CD8-positive, alpha-beta memory T cell (primary cell): Measurements from ENCODE around the gene MYRF. TPM values are rescaled to one million over a fixed set of nuclear protein-coding genes. Genes with fewer than 3 reads are reported as not detected.

Experiments used
- CTCF ChIA-PET: fragments of 350-600 bp; sonication (Branson Sonifier 250); formaldehyde crosslinking; loops from one replicate; lab custom pipeline; 2021; ENCODE audit warnings: antibody characterized with exemption; lab: Charles Lee
- POLR2A ChIA-PET: fragments of 350-600 bp; sonication (Branson Sonifier 250); formaldehyde crosslinking; loops from one replicate; lab custom pipeline; 2021; ENCODE audit warnings: antibody characterized with exemption; lab: Charles Lee
- DNase-seq, 5 donors: peaks; one replicate each; pipeline versions ENCODE4 v3.0.0 to v3.0.0-alpha.2; 2020 to 2022; ENCODE audit warnings: mixed read lengths in 1 of 5
- H3K27ac ChIP-seq: one replicate; pipeline ENCODE4 v1.7.0; 2013; ENCODE audit warnings: low read depth, mild to moderate bottlenecking, low read length, moderate library complexity
- H3K27me3 ChIP-seq: 2 replicates; pipeline ENCODE4 v1.7.0; 2013; ENCODE audit warnings: low read length, mild to moderate bottlenecking; ENCODE audit not compliant: insufficient read depth, poor library complexity, severe bottlenecking
- H3K36me3 ChIP-seq: 2 replicates; pipeline ENCODE4 v1.7.0; 2013; ENCODE audit warnings: mild to moderate bottlenecking, low read length, moderate library complexity; ENCODE audit not compliant: insufficient read depth
- H3K4me1 ChIP-seq: 2 replicates; pipeline ENCODE4 v1.7.0; 2013; ENCODE audit warnings: mild to moderate bottlenecking, low read length, moderate library complexity; ENCODE audit not compliant: insufficient read depth
- H3K4me3 ChIP-seq: 2 replicates; pipeline ENCODE4 v1.7.0; 2013; ENCODE audit warnings: mild to moderate bottlenecking, low read length
- H3K9me3 ChIP-seq: 2 replicates; pipeline ENCODE4 v1.7.0; 2013; ENCODE audit warnings: mild to moderate bottlenecking, low read length
- H3K27ac Mint-ChIP-seq, 8 donors: one replicate each; pipeline ENCODE4 v1.8.0; 2020 to 2021; ENCODE audit warnings: mixed read lengths in 8 of 8, mild to moderate bottlenecking in 6 of 8, inconsistent platforms in 3 of 8, moderate library complexity in 3 of 8
- H3K27me3 Mint-ChIP-seq, 2 donors: one replicate each; pipeline ENCODE4 v1.8.0; 2020 to 2021; ENCODE audit warnings: mixed read lengths in 2 of 2, mild to moderate bottlenecking in 1 of 2, moderate library complexity in 1 of 2
- H3K36me3 Mint-ChIP-seq, 3 donors: one replicate each; pipeline ENCODE4 v1.8.0; 2020 to 2021; ENCODE audit warnings: mixed read lengths in 3 of 3, inconsistent platforms in 1 of 3, mild to moderate bottlenecking in 1 of 3
- H3K4me1 Mint-ChIP-seq, 3 donors: one replicate each; pipeline ENCODE4 v1.8.0; 2020 to 2021; ENCODE audit warnings: mixed read lengths in 3 of 3, inconsistent platforms in 1 of 3, mild to moderate bottlenecking in 1 of 3
- H3K4me3 Mint-ChIP-seq, 7 donors: one replicate each; pipeline ENCODE4 v1.8.0; 2020 to 2021; ENCODE audit warnings: mixed read lengths in 7 of 7, mild to moderate bottlenecking in 6 of 7, moderate library complexity in 4 of 7, inconsistent platforms in 2 of 7
- H3K9me3 Mint-ChIP-seq, 5 donors: one replicate each; pipeline ENCODE4 v1.8.0; 2020 to 2022; ENCODE audit warnings: mixed read lengths in 5 of 5, mild to moderate bottlenecking in 3 of 5, moderate library complexity in 2 of 5, inconsistent platforms in 1 of 5
- polyA plus RNA-seq: library from polyadenylated mRNA; unstranded; fragments of 300-500 nt; fragmentation: Illumina TruSeq; gene quantifications from one replicate; pipeline ENCODE4 v1.2.3, GENCODE V29; 2021
- total RNA-seq, 2 experiments: library from RNA; stranded (reverse); gene quantifications; one replicate each; pipeline ENCODE4 v1.2.3, GENCODE V29; 2021

Gene MYRF
- total and polyA plus RNA-seq, 3 experiments from 2014 or later = 0.63 to 0.93 (median 0.70) TPM

DNA sequence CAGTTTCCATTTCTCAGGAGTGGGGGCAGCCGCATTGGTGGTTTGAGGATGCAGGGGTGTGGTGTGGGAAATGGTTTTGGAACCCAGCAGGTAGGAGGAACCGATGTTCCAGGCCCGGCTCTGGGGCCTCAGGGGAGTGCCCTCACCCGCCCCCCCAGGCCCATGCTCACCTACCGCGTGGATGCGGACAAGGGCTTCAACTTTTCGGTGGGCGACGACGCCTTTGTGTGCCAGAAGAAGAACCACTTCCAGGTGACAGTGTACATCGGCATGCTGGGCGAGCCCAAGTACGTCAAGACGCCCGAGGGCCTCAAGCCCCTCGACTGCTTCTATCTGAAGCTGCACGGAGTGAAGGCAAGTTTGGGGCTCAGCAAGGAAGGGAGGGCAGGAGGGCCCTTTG is 21.4 kb downstream of the MYRF start:
- no peaks in the 10 kb centered on the region for H3K36me3 ChIP-seq
- no peak for DNase-seq
- ChIA-PET POLR2A (no interaction called here), CTCF (no interaction called here)
- no peaks in the 10 kb centered on the region for H3K27me3 ChIP-seq
- no peaks in the 10 kb centered on the region for H3K36me3 Mint-ChIP-seq
- H3K4me1 ChIP-seq = peaks cover 12% of the 10 kb centered on the region
- no peak overlapping the region for H3K27ac Mint-ChIP-seq
- no peaks in the 10 kb centered on the region for H3K9me3 Mint-ChIP-seq
- H3K4me3 Mint-ChIP-seq = peak overlapping the region in 1 of 7 donors; percentile 37
- H3K9me3 ChIP-seq = no peaks in the 10 kb centered on the region
- no peak overlapping the region for H3K27ac ChIP-seq
- H3K27me3 Mint-ChIP-seq = peaks cover 0 to 4% of the 10 kb centered on the region in 2 donors
- peaks cover 10 to 23% (median 20%) of the 10 kb centered on the region in 3 donors for H3K4me1 Mint-ChIP-seq
- H3K4me3 ChIP-seq = no peak overlapping the region

DNA sequence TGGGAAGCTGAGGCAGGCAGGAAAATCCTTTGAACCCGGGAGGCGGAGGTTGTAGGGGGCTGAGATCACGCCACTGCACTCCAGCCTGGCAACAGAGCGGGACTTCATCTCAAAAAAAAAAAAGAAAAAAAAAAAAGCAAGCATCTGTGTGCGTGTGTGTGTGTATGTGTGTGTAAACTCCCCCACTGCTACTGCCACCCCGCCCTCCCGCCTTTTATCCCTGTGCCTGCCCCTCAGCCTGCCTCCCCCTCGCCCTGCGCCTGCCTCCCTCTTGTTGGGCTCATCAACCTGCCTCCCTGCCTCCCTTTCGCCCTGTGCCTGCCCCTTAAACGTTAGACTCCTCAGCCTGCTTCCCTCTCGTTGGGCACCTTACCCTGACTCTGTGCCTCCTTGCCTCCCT is 22.0 kb downstream of the MYRF start:
- H3K36me3 ChIP-seq = no peaks in the 10 kb centered on the region
- no peak for DNase-seq
- ChIA-PET CTCF (no interaction called here), POLR2A (no interaction called here)
- H3K27me3 ChIP-seq = no peaks in the 10 kb centered on the region
- Mint-ChIP-seq H3K4me3 (no peak overlapping the region), H3K27me3 (peaks cover 0 to 4% of the 10 kb centered on the region in 2 donors), H3K4me1 (peaks cover 10 to 23% (median 20%) of the 10 kb centered on the region in 3 donors), H3K27ac (peak overlapping the region in 1 of 8 donors; percentile 43), H3K9me3 (no peaks in the 10 kb centered on the region), H3K36me3 (no peaks in the 10 kb centered on the region)
- H3K4me3 ChIP-seq = no peak overlapping the region
- H3K27ac ChIP-seq = no peak overlapping the region
- H3K4me1 ChIP-seq = peaks cover 12% of the 10 kb centered on the region
- H3K9me3 ChIP-seq = no peaks in the 10 kb centered on the region

DNA sequence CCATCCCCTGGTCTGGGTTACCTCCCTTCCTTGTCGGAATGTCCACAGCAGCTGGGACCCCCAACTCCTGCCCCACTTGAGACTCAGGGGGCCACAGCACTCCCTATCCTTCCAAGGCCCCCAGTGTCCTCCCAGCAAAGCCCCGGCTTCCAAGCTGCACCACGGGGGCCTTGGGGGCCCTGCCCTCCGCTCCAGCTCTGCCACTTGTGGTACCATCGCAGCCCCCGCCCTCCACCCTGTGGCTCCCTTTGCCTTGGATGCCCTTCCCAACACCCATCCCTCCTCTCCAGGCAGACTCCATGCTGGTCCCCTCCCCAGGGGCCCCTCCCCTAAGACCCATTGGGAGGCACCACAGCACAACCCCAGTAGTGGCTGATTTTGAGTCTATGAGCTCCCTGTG is 22.7 kb downstream of the MYRF start:
- no peaks in the 10 kb centered on the region for H3K9me3 ChIP-seq
- H3K4me1 ChIP-seq = peaks cover 12% of the 10 kb centered on the region
- no peak for DNase-seq
- H3K4me3 ChIP-seq = no peak overlapping the region
- Mint-ChIP-seq H3K27ac (peak overlapping the region in 4 of 8 donors; percentile 43 to 86 (median 74)), H3K4me1 (peaks cover 10 to 23% (median 20%) of the 10 kb centered on the region in 3 donors), H3K4me3 (peak overlapping the region in 3 of 7 donors; percentile 3 to 39 (median 24)), H3K36me3 (no peaks in the 10 kb centered on the region), H3K27me3 (peaks cover 0 to 4% of the 10 kb centered on the region in 2 donors), H3K9me3 (no peaks in the 10 kb centered on the region)
- H3K27me3 ChIP-seq = no peaks in the 10 kb centered on the region
- ChIA-PET CTCF (no interaction called here), POLR2A (no interaction called here)
- H3K27ac ChIP-seq = no peak overlapping the region
- H3K36me3 ChIP-seq = no peaks in the 10 kb centered on the region

DNA sequence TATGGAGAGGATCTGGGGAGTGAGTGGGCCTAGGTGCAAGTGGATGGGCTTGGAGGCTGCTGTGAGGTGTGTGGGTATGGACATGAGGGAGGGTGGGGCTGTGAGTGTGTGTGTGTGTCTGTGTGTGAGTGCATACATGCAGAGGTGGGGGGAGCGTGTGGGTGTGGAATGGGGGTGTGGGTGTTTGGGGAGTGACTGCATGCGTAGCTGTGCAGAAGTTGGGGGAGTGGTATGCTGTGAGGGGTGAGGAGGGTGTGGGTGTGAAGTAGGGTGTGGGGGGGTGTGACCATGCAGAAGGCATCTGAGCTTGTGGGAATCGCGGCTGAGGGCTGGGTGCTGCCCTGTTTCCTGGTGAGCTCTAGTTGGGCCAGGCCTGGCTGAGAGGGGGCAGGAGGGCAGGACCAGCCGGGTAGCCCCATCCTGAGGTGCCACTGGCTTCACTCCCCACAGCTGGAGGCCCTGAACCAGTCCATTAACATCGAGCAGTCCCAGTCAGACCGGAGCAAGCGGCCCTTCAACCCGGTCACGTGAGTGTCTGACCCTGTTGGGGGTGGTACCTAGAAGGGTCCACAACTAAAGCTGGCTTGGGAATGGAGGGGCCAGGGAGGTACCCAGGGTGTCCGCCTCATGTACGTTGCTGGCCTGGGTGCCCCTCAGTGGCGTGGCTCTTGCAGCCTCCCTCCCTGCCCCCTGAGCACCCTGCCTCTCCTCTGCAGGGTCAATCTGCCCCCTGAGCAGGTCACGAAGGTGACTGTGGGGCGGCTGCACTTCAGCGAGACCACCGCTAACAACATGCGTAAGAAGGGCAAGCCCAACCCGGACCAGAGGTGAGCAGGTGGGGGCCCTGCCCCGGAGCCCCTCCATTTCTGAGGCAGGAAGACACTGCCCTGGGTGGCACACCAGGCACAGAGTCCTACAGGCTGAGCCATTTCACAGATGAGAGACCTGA is 23.4 kb downstream of the MYRF start:
- Histone ChIP-seq H3K27ac (no peak overlapping the region), H3K36me3 (no peaks in the 10 kb centered on the region), H3K27me3 (no peaks in the 10 kb centered on the region), H3K9me3 (no peaks in the 10 kb centered on the region), H3K4me1 (peaks cover 12% of the 10 kb centered on the region), H3K4me3 (no peak overlapping the region)
- ChIA-PET CTCF (no interaction called here), POLR2A (no interaction called here)
- Mint-ChIP-seq H3K27ac (peak overlapping the region in 5 of 8 donors; percentile 61 to 86 (median 75)), H3K36me3 (no peaks in the 10 kb centered on the region), H3K4me1 (peaks cover 10 to 23% (median 20%) of the 10 kb centered on the region in 3 donors), H3K9me3 (no peaks in the 10 kb centered on the region), H3K4me3 (peak overlapping the region in 5 of 7 donors; percentile 24 to 68 (median 60)), H3K27me3 (peaks cover 0 to 4% of the 10 kb centered on the region in 2 donors)
- peak in 1 of 5 donors; percentile 10 for DNase-seq

DNA sequence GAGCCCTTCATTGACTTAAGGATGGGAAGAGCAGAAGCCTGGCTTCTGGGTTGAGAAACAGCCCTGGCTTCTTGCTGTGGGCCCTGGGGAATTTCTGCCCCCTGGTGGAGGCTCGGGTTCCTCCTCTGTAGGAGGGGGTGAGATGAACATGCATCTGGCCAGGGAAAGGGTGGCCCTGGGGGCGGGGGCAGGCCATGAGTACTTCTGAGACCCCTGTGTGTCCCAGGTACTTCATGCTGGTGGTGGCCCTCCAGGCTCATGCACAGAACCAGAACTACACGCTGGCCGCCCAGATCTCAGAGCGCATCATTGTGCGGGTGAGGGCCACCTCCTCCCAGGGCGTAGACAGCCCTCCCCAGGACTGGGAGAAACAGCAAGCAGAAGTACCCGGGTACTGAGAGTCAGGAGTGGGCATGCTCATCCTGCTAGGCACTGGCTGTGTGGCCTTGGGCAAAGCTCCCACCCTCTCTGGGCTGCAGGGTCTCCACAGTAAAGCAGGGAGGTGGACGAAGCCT is 24.2 kb downstream of the MYRF start:
- POLR2A ChIA-PET = no interaction called here
- H3K4me1 ChIP-seq = peaks cover 12% of the 10 kb centered on the region

DNA sequence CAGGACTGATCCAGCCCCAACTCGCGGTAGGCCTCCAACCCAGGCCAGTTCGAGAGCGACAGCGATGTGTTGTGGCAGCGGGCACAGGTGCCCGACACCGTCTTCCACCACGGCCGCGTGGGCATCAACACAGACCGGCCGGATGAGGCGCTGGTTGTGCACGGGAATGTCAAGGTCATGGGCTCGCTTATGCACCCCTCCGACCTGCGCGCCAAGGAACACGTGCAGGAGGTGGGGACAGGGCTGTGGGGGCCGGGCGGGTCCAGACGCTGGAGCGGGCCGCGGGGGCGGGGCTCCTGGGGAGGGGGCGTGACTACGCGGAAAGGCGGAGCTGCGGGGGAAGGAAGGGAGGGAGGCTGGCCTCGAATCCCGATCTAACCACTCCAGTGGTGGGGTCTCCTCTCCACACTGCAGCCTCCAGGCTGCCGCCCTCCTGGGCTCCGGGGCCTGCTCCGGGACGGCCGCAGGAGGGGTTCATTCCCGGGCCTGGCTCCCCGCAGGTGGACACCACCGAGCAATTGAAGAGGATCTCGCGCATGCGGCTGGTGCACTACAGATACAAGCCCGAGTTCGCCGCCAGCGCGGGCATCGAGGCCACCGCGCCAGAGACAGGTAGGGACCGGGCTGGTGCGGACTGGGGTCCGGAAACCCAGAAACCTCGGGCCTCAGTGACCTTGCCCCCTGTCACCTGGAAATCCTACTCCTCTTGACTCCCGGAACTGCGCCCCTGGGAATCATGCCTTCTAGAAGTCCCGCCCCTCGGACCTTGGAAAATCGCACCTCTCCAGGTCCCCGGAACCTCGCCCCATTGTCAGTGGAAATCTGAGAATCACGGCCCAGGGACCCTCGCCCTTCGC is 25.0 kb downstream of the MYRF start:
- POLR2A ChIA-PET = no interaction called here
- DNase-seq = peak; percentile 43 to 73 (median 58)
- no peaks in the 10 kb centered on the region for H3K36me3 ChIP-seq
- no peaks in the 10 kb centered on the region for H3K9me3 ChIP-seq
- no peaks in the 10 kb centered on the region for H3K36me3 Mint-ChIP-seq
- no peaks in the 10 kb centered on the region for H3K9me3 Mint-ChIP-seq
- H3K27me3 Mint-ChIP-seq = peaks cover 0 to 4% of the 10 kb centered on the region in 2 donors
- H3K4me3 Mint-ChIP-seq = peak overlapping the region; percentile 45 to 77 (median 60)
- H3K4me1 ChIP-seq = peaks cover 7% of the 10 kb centered on the region
- H3K27me3 ChIP-seq = no peaks in the 10 kb centered on the region
- H3K4me1 Mint-ChIP-seq = peaks cover 10 to 23% (median 19%) of the 10 kb centered on the region in 3 donors
- CTCF ChIA-PET = no interaction called here
- H3K27ac ChIP-seq = no peak overlapping the region
- peak overlapping the region in 2 of 8 donors; percentile 33 to 66 for H3K27ac Mint-ChIP-seq
- peak overlapping the region; percentile 26 for H3K4me3 ChIP-seq

More for the DNA sequence above, 24.2 kb downstream of the MYRF start:
- Mint-ChIP-seq H3K9me3 (no peaks in the 10 kb centered on the region), H3K4me1 (peaks cover 10 to 23% (median 20%) of the 10 kb centered on the region in 3 donors), H3K4me3 (peak overlapping the region in 6 of 7 donors; percentile 45 to 76 (median 62)), H3K27me3 (peaks cover 0 to 4% of the 10 kb centered on the region in 2 donors), H3K36me3 (no peaks in the 10 kb centered on the region), H3K27ac (peak overlapping the region in 3 of 8 donors; percentile 40 to 82 (median 61))
- no peak overlapping the region for H3K4me3 ChIP-seq
- DNase-seq = peak; percentile 24 to 63 (median 35)
- H3K36me3 ChIP-seq = no peaks in the 10 kb centered on the region
- H3K27ac ChIP-seq = no peak overlapping the region
- CTCF ChIA-PET = no interaction called here
- no peaks in the 10 kb centered on the region for H3K9me3 ChIP-seq
- no peaks in the 10 kb centered on the region for H3K27me3 ChIP-seq

DNA sequence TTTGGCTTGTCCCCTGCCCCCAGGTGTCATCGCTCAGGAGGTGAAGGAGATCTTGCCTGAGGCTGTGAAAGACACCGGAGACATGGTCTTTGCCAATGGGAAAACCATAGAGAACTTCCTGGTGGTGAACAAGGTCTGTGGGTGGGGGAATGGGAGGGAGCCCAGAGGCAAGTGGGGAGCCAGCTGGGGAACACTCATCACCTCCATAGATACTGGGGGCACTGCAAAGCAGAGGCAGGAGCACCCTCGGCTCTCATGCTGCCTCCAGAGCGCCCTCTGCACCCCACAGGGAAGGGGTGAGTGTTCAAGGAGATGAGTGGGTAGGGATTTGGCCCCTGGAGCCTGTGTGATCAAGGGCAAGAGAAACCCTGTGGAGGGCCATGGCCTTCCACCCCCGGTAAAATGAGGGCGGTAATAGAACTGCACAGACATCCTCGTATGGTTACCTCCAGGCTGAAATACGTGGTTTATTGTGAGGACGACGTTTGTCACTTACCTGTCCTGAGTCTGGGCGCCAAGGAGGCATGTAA is 26.0 kb downstream of the MYRF start:
- peaks cover 0 to 5% (median 0%) of the 10 kb centered on the region in 3 donors for H3K36me3 Mint-ChIP-seq
- ChIA-PET CTCF (interaction anchor here (1.0 to 1.7 kb wide), 3 partner anchors 19 to 330 kb away, joined by 3 to 4 read pairs (median 3); no protein-coding TSS in a partner anchor), POLR2A (no interaction called here)
- no peak overlapping the region for H3K27ac ChIP-seq
- H3K4me1 ChIP-seq = peaks cover 6% of the 10 kb centered on the region
- no peaks in the 10 kb centered on the region for H3K36me3 ChIP-seq
- H3K4me3 ChIP-seq = no peak overlapping the region
- peaks cover 10 to 23% (median 19%) of the 10 kb centered on the region in 3 donors for H3K4me1 Mint-ChIP-seq
- no peaks in the 10 kb centered on the region for H3K9me3 Mint-ChIP-seq
- H3K27me3 Mint-ChIP-seq = peaks cover 0 to 4% of the 10 kb centered on the region in 2 donors
- no peak for DNase-seq
- H3K27ac Mint-ChIP-seq = peak overlapping the region in 1 of 8 donors; percentile 63
- peak overlapping the region in 6 of 7 donors; percentile 45 to 77 (median 58) for H3K4me3 Mint-ChIP-seq
- no peaks in the 10 kb centered on the region for H3K27me3 ChIP-seq
- no peaks in the 10 kb centered on the region for H3K9me3 ChIP-seq
